Adrenal gland (tissue), 5 donors: Measurements from ENCODE around the gene TDRD9.

Experiments used
- CTCF ChIP-seq, 6 experiments: fragments of 450-650 bp in 4 of 6; fragments of 200-600 bp in 2 of 6; sonication (generic) in 1 of 6; IDR thresholded peaks; 1 replicate in 5 of 6; 2 replicates in 1 of 6; pipeline versions ENCODE4 v1.5.1 to v1.8.0; 2016 to 2021; ENCODE audit warnings: antibody characterized with exemption in 6 of 6, mild to moderate bottlenecking in 2 of 6, moderate library complexity in 1 of 6
- POLR2A ChIP-seq, 2 donors: fragments of 450-650 bp; IDR thresholded peaks; one replicate each; pipeline ENCODE4 v1.6.1; 2017; ENCODE audit warnings: antibody characterized with exemption in 2 of 2, mild to moderate bottlenecking in 2 of 2, moderate library complexity in 1 of 2
- donor health status: DM: no; HTN: no; CAD: no.

- no peak for TF ChIP-seq CTCF (IDR thresholded peaks at IDR 0.05)
- no peak for TF ChIP-seq POLR2A (IDR thresholded peaks at IDR 0.05)
Observed at GRCh38 chr14:104090071-104090748, 162.0 kb downstream of the TDRD9 start.
